Body of pancreas (tissue), 4 donors: ENCODE measurements around the gene EMID1.

Experiments
- POLR2A ChIP-seq, 3 donors: fragments of 450-650 bp; IDR thresholded peaks; one replicate each; pipeline ENCODE4 v1.6.1; 2016; ENCODE audit warnings: antibody characterized with exemption in 3 of 3, mild to moderate bottlenecking in 2 of 3
- TF ChIP-seq, protein P1 (sequence below), 7 experiments: fragments of 450-650 bp in 4 of 7; fragments of 200-600 bp in 3 of 7; sonication (generic) in 3 of 7; IDR thresholded peaks; one replicate each; pipeline ENCODE4 v1.5.1; 2016 to 2019; ENCODE audit warnings: antibody characterized with exemption in 7 of 7

DNA sequence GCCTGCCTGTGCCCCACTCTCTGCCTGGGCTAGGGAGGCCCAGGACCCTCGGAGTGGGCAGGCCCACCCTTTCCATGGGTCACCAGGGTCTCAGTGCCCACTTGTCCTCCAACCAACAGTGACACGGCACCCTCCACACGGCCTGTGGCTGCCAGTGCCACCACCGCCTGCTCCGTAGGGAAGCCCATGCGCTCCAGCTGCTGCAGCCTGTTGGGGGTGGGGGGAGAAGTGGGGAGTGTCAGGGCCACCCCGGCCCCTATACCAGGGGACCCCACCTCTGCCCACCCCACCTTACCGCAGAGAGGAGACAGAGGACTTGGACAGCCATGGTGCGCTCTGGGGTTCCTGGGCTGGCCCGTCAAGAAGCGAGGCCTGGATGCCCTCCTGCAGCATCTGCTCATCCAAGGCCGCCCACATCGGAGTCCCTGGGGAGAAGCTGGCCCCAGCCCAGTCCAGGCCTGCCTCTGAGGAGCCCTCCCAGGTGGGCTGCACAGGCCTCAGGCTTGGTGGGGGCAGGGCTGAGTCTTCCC, 54.4 kb downstream of the EMID1 start:
- TF ChIP-seq, protein P1, sequence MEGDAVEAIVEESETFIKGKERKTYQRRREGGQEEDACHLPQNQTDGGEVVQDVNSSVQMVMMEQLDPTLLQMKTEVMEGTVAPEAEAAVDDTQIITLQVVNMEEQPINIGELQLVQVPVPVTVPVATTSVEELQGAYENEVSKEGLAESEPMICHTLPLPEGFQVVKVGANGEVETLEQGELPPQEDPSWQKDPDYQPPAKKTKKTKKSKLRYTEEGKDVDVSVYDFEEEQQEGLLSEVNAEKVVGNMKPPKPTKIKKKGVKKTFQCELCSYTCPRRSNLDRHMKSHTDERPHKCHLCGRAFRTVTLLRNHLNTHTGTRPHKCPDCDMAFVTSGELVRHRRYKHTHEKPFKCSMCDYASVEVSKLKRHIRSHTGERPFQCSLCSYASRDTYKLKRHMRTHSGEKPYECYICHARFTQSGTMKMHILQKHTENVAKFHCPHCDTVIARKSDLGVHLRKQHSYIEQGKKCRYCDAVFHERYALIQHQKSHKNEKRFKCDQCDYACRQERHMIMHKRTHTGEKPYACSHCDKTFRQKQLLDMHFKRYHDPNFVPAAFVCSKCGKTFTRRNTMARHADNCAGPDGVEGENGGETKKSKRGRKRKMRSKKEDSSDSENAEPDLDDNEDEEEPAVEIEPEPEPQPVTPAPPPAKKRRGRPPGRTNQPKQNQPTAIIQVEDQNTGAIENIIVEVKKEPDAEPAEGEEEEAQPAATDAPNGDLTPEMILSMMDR (IDR thresholded peaks at IDR 0.05): no peak
- TF ChIP-seq POLR2A (IDR thresholded peaks at IDR 0.05): no peak
